ENCODE measurements around the gene PARD3. TPM values are rescaled to one million over a fixed set of nuclear protein-coding genes. Genes with fewer than 3 reads are reported as not detected.

The PARD3 gene
- total and polyA plus RNA-seq, 2 experiments from 2014 or later = 47.2 to 59.7 TPM

DNA sequence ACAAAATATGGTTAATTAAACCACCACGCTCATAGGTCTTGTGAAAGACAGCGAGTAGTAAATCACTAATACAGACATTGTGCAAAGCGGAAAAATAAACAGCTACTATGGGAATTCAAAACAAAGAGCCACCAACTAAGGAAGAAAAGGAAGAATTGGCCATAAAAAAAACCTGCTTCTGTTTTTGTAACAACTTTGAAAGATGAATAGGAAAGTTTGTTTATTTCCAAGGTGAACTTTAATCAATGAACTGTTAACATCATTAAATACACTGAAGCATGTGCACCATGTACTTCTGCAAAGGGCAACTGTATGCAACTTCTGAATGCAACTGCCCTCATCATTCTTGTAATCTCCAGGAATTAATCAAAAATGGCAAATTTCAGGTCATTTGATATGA is 651.1 kb downstream of the PARD3 start:
- Histone ChIP-seq H3K4me1 (ENCODE audit: insufficient read depth) (no peaks in the 10 kb centered on the region), H4K20me1 (ENCODE audit: insufficient read depth, poor library complexity, severe bottlenecking) (no peaks in the 10 kb centered on the region), H3K27ac (no peak overlapping the region), H3K4me2 (no peak overlapping the region), H3K9me2 (replicated peaks; ENCODE audit: insufficient read depth) (no peaks in the 10 kb centered on the region), H3K27me3 (no peaks in the 10 kb centered on the region), H3K4me3 (no peak overlapping the region), H3K36me3 (replicated peaks; ENCODE audit: insufficient read depth, low read depth) (no peaks in the 10 kb centered on the region), H3K9me3 (ENCODE audit: low read depth) (no peaks in the 10 kb centered on the region), H3K79me2 (no peaks in the 10 kb centered on the region), H2AFZ (no peak overlapping the region)
- DNase-seq (ENCODE audit: low spot score) = no peak
- TF ChIP-seq EZH2 (IDR thresholded peaks at IDR 0.05; ENCODE audit: borderline replicate concordance) (no peak), EZH2phosphoT487 (IDR thresholded peaks at IDR 0.05; ENCODE audit: low read depth, severe bottlenecking, unreplicated experiment) (no peak), CTCF (IDR thresholded peaks at IDR 0.05; ENCODE audit: poor library complexity) (no peak)
- 95% methylated on average over 3 of the region's 3 CpGs for WGBS (ENCODE audit: low lambda C conversion rate, missing lambda C conversion rate)

DNA sequence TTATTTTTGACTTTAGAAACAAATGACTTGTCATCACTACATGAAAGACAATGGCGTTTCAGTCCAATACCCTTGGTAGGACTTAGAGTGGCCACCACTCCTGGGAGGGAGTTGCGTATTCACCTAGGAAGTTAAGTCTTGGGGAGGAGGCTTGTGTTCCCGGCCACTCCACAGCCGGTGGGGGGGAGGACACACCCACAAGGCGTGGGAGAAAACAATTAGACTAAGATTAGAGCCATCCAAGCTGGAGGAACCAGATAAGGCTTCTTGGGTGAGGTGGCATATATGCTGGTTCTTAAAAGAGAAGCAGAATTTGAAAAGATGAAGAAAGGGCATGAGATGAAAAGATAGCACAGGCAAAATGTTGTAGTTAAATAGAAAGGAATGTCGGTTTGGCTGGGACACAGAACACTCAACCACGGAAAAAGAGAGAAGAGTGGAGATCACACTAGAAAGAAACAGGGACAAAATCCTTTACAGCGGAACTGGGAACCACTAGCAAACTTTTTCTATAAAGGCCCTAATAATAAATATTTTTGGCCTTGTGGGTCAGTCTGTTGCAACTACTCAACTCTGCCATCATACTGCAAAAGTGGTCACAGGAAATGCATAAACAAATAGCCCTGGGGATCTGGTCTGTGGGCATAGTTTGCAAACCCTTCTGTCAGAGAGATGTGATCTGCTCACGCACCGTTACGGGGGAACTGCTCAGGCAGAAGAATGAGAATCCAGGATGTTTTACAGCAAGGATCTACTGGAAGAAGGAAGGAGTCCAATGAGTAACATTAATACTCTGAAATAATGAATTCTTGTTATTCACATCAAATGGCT is 651.8 kb downstream of the PARD3 start:
- Histone ChIP-seq H2AFZ (no peak overlapping the region), H3K27ac (no peak overlapping the region), H3K4me2 (no peak overlapping the region), H3K36me3 (replicated peaks; ENCODE audit: insufficient read depth, low read depth) (no peaks in the 10 kb centered on the region), H3K27me3 (no peaks in the 10 kb centered on the region), H3K9me3 (ENCODE audit: low read depth) (no peaks in the 10 kb centered on the region), H3K79me2 (no peaks in the 10 kb centered on the region), H3K9me2 (replicated peaks; ENCODE audit: insufficient read depth) (no peaks in the 10 kb centered on the region), H3K4me1 (ENCODE audit: insufficient read depth) (no peaks in the 10 kb centered on the region), H4K20me1 (ENCODE audit: insufficient read depth, poor library complexity, severe bottlenecking) (no peaks in the 10 kb centered on the region), H3K4me3 (no peak overlapping the region)
- WGBS (ENCODE audit: low lambda C conversion rate, missing lambda C conversion rate) = 82% methylated on average over 11 of the region's 11 CpGs
- no peak for DNase-seq (ENCODE audit: low spot score)
- TF ChIP-seq CTCF (IDR thresholded peaks at IDR 0.05; ENCODE audit: poor library complexity) (no peak), EZH2phosphoT487 (IDR thresholded peaks at IDR 0.05; ENCODE audit: low read depth, severe bottlenecking, unreplicated experiment) (no peak)

- H2AFZ ChIP-seq = no peak overlapping the region
- H3K36me3 ChIP-seq (replicated peaks; ENCODE audit: insufficient read depth, low read depth) = no peaks in the 10 kb centered on the region
- H3K27me3 ChIP-seq = no peaks in the 10 kb centered on the region
- no peaks in the 10 kb centered on the region for H3K9me3 ChIP-seq (ENCODE audit: low read depth)
- no peak overlapping the region for H3K4me2 ChIP-seq
- no peaks in the 10 kb centered on the region for H3K9me2 ChIP-seq (replicated peaks; ENCODE audit: insufficient read depth)
- 91% methylated on average over 7 of the region's 7 CpGs for WGBS (ENCODE audit: low lambda C conversion rate, missing lambda C conversion rate)
- no peaks in the 10 kb centered on the region for H4K20me1 ChIP-seq (ENCODE audit: insufficient read depth, poor library complexity, severe bottlenecking)
- TF ChIP-seq EZH2 (IDR thresholded peaks at IDR 0.05; ENCODE audit: borderline replicate concordance) = no peak
- TF ChIP-seq EZH2phosphoT487 (IDR thresholded peaks at IDR 0.05; ENCODE audit: low read depth, severe bottlenecking, unreplicated experiment) = no peak
- TF ChIP-seq CTCF (IDR thresholded peaks at IDR 0.05; ENCODE audit: poor library complexity) = no peak
- no peak for DNase-seq (ENCODE audit: low spot score)
- no peak overlapping the region for H3K4me3 ChIP-seq
- H3K4me1 ChIP-seq (ENCODE audit: insufficient read depth) = no peaks in the 10 kb centered on the region
- no peak overlapping the region for H3K27ac ChIP-seq
- H3K79me2 ChIP-seq = no peaks in the 10 kb centered on the region
These were observed 653.2 kb downstream of the PARD3 start for GRCh38 chr10:34161777-34162370.
